ENCODE measurements around the gene STIMATE.

Gene STIMATE

DNA sequence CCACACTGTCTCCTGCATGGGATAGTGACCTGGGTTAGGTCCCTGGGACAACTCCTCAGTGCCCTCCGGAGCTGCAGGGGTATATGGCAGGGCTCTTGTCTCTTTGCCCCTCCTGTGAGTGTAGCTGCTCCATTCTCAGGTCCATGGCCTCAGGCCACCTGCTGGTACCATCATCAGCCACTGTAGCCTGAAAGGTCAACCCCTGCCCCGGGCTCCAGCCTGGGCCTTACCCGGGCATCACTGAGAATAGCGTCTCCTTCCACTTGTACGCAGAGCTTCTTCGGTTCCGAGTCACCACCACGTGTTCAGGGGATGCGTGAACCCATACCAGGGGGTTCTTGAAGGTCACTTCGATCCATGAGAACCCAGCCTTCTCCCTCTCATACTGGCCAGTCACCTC lies 80.7 kb downstream of the STIMATE start:
- TF ChIP-seq, protein P1, sequence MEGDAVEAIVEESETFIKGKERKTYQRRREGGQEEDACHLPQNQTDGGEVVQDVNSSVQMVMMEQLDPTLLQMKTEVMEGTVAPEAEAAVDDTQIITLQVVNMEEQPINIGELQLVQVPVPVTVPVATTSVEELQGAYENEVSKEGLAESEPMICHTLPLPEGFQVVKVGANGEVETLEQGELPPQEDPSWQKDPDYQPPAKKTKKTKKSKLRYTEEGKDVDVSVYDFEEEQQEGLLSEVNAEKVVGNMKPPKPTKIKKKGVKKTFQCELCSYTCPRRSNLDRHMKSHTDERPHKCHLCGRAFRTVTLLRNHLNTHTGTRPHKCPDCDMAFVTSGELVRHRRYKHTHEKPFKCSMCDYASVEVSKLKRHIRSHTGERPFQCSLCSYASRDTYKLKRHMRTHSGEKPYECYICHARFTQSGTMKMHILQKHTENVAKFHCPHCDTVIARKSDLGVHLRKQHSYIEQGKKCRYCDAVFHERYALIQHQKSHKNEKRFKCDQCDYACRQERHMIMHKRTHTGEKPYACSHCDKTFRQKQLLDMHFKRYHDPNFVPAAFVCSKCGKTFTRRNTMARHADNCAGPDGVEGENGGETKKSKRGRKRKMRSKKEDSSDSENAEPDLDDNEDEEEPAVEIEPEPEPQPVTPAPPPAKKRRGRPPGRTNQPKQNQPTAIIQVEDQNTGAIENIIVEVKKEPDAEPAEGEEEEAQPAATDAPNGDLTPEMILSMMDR (IDR thresholded peaks at IDR 0.05; ENCODE audit: borderline replicate concordance, control extremely low read depth, extremely low read depth, insufficient read depth, missing control alignments), result no peak
- in situ Hi-C loops (cut with MboI; ENCODE audit: low sequenced_read_pairs, unreplicated experiment), result no loop called here
- DNase-seq (ENCODE audit: low spot score), result no peak

DNA sequence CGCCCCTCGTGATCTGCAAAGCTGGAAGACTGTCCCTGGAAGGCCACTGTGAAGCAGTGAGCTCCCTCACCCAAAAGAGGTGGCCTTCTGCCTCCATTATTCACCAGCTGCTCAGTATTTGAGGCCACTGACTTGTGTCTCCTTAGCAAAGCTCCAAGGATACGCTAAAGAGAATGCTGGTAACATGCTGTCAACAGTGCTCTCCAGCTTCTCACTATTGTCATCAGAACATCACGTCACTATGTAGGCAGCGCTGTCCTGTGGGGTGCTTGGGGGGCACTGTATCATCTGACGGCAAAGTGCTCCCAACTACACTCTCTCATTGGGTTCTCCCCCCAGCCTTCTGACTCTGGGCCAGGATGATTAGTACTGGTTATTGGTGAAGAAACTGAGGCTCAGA lies 81.1 kb downstream of the STIMATE start:
- TF ChIP-seq, protein P1 (IDR thresholded peaks at IDR 0.05; ENCODE audit: borderline replicate concordance, control extremely low read depth, extremely low read depth, insufficient read depth, missing control alignments), result no peak
- in situ Hi-C loops (cut with MboI; ENCODE audit: low sequenced_read_pairs, unreplicated experiment), result no loop called here
- no peak for DNase-seq (ENCODE audit: low spot score)

DNA sequence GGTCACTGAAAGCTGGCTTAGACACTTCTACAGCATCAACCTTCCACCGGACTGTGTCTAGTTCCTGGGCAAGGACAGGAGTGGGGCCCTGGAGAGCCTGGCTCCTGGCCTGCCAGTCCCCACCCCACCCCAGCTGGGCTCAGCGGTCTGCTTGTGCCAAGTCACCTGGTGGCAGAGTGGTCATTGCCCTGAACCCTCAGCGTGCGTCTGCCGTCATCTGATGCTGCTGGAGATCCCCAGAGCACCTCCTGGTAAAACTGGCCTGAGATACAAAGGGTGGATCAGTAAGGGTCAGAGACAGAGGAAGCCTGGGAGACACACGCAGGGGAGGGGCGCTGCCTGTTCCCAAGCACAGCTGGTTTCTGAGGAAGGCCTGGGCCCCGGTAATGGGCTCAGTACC lies 83.5 kb downstream of the STIMATE start:
- TF ChIP-seq, protein P1 (IDR thresholded peaks at IDR 0.05; ENCODE audit: borderline replicate concordance, control extremely low read depth, extremely low read depth, insufficient read depth, missing control alignments), result no peak
- DNase-seq (ENCODE audit: low spot score), result no peak
- in situ Hi-C loops (cut with MboI; ENCODE audit: low sequenced_read_pairs, unreplicated experiment), result no loop called here

DNA sequence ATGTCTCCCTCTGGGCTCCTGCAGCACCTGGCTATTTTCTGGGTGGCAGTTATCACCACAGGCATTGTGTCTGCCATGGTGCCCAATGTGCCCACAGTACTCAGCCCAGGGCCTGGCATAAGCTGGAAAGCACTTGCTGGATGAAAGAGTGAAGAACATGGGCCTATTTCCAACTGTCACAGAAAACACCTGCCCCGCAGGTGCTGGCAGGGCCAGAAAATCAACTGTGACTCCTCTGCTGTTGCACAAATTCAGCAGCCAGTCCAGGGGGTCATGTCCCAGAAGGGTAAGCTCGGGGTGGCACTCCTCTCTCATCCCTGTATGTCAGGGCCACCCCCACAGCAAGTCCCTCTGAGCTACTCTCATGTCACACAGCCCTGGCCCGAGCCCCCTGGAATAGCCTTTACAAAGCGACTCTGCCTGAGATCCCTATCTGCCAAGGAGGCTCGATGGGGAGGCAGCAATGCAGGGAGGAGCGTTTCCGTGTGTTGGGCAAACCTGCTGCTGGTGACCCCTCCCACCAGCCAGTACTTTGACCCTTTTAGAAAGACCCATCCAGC lies 85.8 kb downstream of the STIMATE start:
- in situ Hi-C loops (cut with MboI; ENCODE audit: low sequenced_read_pairs, unreplicated experiment), result no loop called here
- no peak for DNase-seq (ENCODE audit: low spot score)
- TF ChIP-seq, protein P1 (IDR thresholded peaks at IDR 0.05; ENCODE audit: borderline replicate concordance, control extremely low read depth, extremely low read depth, insufficient read depth, missing control alignments), result no peak

DNA sequence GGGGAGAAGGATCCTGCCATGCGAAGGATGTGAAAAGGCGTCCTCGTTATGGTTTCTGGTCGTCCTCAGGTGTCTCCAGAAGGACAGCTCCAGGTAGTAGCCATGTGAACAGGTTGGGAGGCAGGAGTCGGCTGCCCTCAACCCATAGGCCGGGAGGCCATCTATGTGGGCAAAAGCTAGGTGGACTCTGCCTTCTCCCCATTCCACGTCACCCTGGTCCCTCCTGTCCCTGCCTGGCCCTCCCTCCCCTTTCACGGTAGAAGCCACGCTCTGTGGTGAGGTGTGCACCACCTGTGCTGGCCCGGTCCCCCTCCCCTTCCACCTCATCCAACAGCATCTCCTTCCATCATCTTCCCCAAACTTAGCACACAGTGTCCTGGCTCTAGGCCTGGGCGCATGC lies 86.4 kb downstream of the STIMATE start:
- in situ Hi-C loops (cut with MboI; ENCODE audit: low sequenced_read_pairs, unreplicated experiment), result no loop called here
- TF ChIP-seq, protein P1 (IDR thresholded peaks at IDR 0.05; ENCODE audit: borderline replicate concordance, control extremely low read depth, extremely low read depth, insufficient read depth, missing control alignments), result no peak
- no peak for DNase-seq (ENCODE audit: low spot score)

DNA sequence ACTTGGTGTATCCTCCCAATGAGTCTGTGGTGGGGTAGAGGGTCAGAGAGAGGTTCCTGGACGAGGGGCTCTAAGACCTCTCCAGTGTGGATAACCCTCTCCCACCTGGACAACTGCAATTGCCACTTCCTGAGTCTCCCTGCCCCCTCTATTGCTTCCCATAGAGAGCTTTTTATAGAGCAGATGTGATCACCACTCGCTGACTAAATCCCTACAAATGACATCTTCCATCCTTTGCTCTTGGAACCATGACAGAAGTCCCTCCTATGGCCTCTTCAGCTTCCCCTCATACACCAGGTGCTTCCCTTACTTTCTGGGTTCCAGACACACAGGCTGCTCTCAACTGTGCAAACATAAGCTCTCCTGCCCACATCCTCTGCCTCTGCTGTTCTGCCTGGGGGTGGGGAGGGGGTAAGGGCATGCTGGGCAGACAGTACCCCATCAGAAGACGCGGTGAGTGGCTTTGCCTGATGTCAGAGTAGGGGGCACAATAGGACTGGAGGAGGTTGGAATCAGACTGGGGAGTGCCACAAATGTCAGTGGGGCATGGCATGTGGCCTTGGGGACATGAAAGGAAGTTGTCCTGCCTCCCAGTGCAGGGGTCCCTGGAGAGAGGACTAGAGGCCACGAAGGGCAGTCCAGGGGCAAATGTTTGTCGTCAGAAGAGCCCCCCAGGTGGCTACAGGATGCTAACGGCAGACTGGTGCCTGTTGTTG lies 87.5 kb downstream of the STIMATE start:
- TF ChIP-seq, protein P1 (IDR thresholded peaks at IDR 0.05; ENCODE audit: borderline replicate concordance, control extremely low read depth, extremely low read depth, insufficient read depth, missing control alignments), result no peak
- in situ Hi-C loops (cut with MboI; ENCODE audit: low sequenced_read_pairs, unreplicated experiment), result no loop called here
- no peak for DNase-seq (ENCODE audit: low spot score)
